HG03135 (cell line): ENCODE results near the gene HIVEP3.

ENCODE experiments used
- ATAC-seq: cut with Tn5 transposase; IDR thresholded peaks from one replicate; pipeline ENCODE4 v1.9.1; 2021; ENCODE audit warnings: mild to moderate bottlenecking, moderate library complexity; ENCODE audit not compliant: unreplicated experiment

The HIVEP3 gene

GRCh38 chr1:41512701-41513382 lies 405.9 kb downstream of the HIVEP3 start:
- ATAC-seq: no peak

- ATAC-seq: no peak
These were observed 407.5 kb downstream of the HIVEP3 start for GRCh38 chr1:41511239-41511540.

GRCh38 chr1:41510531-41511238 lies 408.0 kb downstream of the HIVEP3 start:
- ATAC-seq: no peak

GRCh38 chr1:41509270-41509671 lies 409.5 kb downstream of the HIVEP3 start:
- ATAC-seq: no peak

- no peak for ATAC-seq
These were observed 410.4 kb downstream of the HIVEP3 start for GRCh38 chr1:41508290-41508689.

GRCh38 chr1:41507836-41508235 lies 410.9 kb downstream of the HIVEP3 start:
- ATAC-seq: no peak

GRCh38 chr1:41507110-41507720 lies 411.5 kb downstream of the HIVEP3 start:
- ATAC-seq: no peak

GRCh38 chr1:41504114-41505035 lies 414.3 kb downstream of the HIVEP3 start:
- no peak for ATAC-seq

GRCh38 chr1:41503538-41504113 lies 415.1 kb downstream of the HIVEP3 start:
- ATAC-seq: no peak

- no peak for ATAC-seq
These were observed 415.8 kb downstream of the HIVEP3 start for GRCh38 chr1:41502912-41503311.

- no peak for ATAC-seq
These were observed 417.1 kb downstream of the HIVEP3 start for GRCh38 chr1:41501581-41501980.

GRCh38 chr1:41500781-41501518 lies 417.8 kb downstream of the HIVEP3 start:
- no peak for ATAC-seq

GRCh38 chr1:41500378-41500777 lies 418.3 kb downstream of the HIVEP3 start:
- ATAC-seq: no peak

- no peak for ATAC-seq
These were observed 419.1 kb downstream of the HIVEP3 start for GRCh38 chr1:41499591-41499990.

- ATAC-seq: no peak
These were observed 419.9 kb downstream of the HIVEP3 start for GRCh38 chr1:41498804-41499203.

- no peak for ATAC-seq
These were observed 420.3 kb downstream of the HIVEP3 start for GRCh38 chr1:41498391-41498790.

- ATAC-seq: no peak
These were observed 421.2 kb downstream of the HIVEP3 start for GRCh38 chr1:41497461-41498030.

- no peak for ATAC-seq
These were observed 421.7 kb downstream of the HIVEP3 start for GRCh38 chr1:41497056-41497440.

- ATAC-seq: no peak
These were observed 422.4 kb downstream of the HIVEP3 start for GRCh38 chr1:41496080-41497055.
